NCI-H2029 (cell line): Measurements from ENCODE around the gene RECQL5.

Experiments
- DNase-seq: peaks from one replicate; lab custom pipeline; 2025; lab: John Stamatoyannopoulos, UW

The RECQL5 gene

DNA sequence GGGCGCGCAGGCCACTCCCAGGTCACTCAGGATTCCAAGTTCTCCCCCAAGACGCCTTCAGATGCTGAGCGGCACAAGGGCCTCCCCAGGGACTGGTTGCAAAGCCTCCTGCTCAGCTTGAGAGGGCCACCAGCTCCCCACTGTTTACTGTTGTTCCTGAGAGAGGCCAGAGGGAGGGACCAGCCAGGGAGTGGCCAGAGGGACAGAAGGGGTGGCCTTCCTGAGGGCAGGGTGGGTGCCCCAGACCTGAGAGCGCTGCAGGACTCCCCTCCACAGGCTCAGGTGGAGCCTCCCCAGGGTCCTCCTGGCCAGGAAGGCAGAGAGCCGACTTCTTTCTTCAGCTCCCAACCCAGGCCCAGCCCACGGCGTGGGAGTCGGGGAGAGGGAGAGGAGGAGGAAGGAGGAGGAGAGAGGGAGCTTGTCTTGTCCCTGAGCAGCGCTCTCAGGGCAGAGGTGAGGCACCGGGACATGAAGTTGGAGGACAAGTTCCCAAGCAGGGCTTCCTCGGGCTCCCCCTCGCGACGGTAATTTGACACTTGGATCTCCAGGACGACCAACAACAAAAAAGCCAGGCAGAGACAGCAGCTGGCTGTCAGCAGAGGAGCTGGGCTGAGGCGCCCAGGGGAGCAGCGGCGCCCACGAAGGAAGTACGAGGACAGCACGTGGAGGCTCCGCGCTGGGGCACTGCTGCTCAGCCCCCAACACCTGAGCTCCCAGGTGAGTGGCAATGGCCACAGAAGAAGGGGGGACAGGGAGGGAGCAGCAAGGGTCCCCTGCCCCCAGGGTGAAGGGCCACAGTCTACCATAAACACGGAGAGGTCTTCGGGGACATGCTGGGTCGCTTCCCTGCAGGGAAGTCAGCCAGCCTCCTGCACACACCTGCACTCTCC lies 33.2 kb downstream of the RECQL5 start:
- peak; percentile 86 for DNase-seq

DNA sequence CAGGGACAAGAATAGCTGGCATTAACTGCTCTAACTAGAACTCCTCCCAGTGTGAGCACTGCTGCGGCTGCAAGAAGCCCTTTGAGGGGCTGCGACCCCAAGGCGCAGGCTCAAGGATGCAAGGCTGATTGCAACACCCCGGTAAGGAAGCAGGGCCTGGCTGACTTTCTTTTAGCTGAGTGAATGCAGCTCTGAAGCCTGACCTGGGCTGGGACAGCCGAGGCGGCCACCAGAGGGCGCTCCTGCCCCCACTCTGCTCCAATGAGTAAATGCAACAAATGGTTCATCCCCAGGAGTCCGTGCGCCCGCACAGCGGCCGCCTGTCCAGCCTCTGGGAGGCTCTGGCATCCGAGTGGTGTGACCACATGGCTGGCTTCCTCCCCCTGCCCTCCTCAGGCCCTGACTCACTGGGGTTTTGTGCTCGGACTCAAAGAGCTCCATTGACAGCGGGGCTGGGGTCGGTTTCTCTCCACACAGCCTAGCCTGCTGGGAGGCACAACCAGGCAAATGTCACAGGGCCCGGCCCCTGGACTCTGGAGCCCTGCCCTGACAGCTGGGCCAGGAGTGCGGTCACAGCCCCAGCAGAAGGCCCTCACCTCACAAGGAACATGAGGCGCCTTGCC lies 34.0 kb downstream of the RECQL5 start, which contains the start of gene SMIM5:
Gene SMIM5, plus strand, starts transcription at position 572 of the 623 bp plus-strand sequence. CDS start 6,768 bp downstream, outside the sequence.
- peak; percentile 49 for DNase-seq

DNA sequence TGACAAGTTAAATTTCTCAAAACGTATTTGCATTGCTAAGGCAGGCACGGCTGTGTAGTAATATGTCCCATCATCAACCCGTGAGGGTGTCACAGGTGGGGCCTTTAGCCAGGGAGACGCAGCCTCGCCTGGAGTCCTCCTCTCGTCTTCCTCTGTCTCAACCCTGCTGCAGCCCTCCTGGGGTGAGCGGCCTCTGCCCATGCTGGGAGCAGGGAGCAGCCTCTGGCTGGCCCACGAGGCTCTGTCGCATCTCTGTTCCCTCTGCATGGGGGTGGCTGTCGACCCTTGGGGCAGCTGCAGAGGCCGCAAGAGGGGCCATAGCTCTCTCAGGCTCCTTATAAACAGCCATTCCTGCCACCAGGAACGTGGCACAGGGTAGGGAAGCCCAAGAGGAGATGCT lies 34.5 kb downstream of the RECQL5 start:
- DNase-seq, result no peak

DNA sequence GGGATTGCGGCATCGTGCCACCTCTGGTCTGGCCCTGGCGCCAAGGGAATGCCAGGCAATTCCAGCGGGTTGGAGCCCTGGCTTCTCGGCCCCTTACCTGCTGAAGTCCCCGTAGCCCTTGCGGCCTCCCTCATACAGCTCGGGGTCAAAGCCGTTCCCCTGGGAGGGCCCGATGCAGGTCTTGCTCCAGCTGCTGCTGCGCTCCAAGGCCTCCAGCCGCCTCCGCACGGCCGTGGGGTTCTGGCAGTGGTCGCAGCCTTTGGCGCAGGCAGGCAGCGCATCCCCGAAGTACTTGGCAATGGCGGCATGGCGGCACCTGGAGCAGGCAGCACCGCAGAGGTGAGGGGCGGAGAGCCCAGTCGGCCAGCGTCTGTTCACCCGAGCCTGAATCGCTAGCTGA lies 35.6 kb downstream of the RECQL5 start:
- no peak for DNase-seq

DNA sequence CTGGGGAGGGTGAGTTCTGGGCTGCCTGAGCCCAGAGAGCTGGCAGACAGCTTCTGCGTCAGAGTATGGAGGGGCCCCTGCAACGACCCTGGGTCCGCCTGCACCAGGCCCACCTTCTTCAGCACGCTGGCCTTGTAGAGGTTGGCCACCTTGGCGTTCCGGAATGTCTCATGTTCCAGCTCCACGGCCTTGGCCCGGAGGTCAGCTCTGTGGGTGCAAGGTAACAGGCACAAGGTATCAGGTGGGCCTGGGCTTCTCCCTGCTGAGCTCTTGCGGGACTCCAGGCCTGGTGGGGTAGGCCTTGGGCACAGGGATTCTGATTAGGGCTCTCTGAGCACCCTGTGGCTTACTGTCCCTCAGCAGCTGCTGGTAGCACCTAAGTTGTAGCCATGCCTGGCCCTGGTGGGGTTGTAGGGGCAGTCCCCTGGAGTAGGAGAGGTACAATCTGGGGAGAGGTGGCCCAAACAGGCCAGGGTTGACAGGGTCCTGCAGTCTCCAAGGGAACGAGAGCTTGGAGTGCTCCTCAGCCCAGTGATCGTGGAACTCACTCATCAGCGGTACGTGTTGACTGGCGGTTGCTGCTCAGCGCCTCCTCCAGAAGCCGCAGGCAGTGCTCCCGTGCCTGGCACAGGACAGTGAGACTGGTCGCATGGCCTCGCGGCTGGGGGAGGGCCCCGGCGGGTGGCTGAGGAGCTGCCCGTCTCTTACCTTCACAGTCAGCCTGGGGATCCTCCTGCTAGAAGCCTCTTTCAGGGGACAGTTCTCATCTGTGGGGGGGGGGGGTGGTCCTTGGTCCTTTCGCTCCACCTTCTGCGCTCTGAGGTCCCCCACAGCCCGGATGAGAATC lies 36.7 kb downstream of the RECQL5 start:
- DNase-seq, result no peak

DNA sequence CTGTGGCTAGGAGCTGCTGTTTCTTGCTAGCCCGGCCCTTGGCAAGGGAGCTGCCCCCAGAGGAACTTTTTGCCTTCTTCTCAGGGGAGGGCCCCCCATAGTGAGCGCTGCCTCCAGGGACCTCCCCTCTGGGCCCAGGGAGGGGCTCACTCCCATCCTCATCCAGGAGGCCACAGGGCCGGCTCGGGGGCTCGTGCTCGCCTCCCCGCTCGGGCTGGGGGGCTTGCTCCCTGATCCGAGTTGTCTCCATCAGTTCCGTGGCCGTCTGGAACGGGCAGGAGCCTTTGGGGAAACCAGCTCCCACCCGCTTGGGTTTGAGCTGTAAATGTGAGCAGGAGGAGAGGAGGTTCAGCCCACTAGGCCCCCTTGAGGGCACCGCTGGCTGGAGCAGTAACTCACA lies 37.8 kb downstream of the RECQL5 start:
- no peak for DNase-seq

DNA sequence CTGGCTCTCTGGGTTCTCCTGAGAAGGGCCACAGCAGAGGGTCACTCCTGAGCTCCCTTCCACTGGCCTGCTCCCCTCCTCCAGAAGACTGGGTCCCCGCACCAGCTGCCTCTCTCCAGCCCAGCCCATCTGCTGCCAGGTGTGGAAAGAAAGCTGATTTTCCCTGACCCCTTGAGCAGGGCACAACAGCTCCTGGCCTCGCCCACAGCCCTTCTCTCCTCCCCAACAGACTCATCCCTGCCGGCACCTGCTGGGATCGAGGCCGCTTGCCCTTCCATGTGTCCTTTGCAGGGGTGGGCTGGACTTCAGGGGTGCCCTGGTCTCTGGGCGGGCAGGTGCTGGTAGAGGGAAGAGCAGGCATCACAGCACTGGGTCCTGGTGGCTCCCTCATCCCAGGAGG lies 38.5 kb downstream of the RECQL5 start:
- DNase-seq, result no peak

DNA sequence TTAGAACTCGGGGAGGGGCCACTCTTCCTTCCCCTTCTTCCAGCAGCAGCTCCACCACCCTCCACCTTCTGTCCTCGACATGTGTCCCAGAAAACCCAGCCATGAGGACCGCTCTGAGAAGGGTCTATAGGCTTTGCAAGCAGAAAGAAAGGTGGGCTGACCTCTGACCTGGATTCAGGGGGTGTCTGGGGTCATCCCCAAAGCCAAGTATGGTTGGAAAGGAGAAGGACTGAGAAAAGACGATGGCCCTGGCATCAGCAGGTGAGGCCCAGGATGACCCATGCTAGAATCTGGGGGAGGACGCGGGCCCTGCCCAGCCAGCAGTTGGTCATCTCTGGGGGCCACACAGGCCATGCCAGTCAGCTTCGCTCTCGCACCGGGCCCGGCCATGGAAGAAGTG lies 39.9 kb downstream of the RECQL5 start:
- no peak for DNase-seq

DNA sequence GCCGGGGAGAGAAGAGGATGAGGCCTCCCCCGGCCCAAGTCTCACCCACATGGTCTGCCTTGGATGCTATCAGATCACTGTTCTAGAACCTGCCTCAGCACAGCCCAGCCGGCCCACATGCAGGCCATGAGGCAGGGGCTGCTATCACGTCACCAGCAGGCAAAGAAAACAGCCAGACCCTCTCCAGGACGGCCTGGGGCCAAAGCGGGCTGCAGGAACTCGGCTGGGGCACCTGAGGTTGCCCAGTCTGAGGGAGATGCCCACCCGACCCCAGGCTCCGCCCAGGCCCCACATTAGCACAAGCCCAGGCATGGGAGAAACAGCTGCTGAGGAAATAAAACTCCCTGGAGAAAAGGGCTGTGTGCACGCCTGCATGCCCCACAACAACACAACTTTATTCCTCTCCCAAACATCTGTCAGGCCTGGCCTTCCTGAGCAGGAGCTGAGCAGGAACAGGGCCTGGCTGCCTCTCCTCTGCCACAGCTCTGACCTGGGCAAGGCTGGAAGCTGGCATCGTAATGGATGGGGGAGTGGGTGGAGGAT lies 40.4 kb downstream of the RECQL5 start:
- no peak for DNase-seq

DNA sequence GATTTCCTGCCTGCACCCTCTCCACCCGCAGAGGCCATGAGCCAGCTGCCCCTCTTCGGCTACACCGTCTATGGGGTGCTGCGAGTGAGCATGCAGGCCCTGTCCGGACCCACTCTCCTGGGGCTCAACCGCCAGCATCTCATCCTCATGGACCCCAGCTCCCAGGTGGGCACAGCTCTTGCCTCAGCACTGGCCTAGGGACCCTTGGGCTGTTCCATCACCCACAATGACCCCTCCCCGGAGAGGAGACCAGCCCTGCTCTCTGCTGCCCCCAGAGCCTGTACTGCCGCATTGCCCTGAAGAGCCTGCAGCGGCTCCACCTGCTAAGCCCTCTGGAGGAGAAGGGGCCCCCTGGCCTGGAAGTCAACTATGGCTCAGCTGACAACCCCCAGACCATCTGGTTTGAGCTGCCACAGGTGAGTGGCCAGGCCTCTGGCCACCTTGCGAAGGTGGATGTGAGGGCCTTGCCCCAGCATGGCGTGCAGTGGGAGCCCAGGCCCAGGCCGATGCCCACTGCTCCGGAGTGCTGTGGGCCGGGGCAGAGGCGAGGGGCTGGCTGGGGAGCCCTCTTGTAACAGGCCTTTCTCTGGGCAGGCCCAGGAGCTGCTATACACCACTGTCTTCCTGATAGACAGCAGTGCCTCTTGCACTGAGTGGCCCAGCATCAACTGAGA lies 41.0 kb downstream of the RECQL5 start:
- no peak for DNase-seq

DNA sequence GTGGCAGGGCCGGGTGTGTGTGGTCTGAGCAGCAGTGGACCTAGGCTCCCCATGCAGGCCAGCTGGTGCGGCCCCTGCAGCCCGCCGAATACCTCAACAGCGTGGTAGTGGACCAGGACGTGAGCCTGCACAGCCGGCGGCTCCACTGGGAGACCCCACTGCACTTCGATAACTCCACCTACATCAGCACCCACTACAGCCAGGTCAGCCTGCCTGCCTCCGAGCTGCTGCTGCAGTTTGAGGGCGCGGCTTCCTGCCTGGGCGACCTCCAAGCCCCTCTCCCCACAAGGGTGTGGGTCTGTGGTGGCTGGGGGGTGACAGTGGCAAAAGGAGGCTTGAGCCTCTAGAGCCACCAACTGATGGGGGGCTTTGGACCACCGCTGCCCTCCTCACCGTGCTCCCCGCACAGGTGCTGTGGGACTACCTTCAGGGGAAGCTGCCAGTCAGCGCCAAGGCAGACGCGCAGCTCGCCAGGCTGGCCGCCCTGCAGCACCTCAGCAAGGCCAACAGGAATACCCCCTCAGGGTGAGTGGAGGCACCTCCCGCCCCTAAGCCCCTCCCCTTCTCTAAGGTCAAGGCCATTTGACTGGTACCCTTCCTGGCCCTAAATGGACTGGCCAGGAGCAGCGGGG lies 42.1 kb downstream of the RECQL5 start:
- no peak for DNase-seq

DNA sequence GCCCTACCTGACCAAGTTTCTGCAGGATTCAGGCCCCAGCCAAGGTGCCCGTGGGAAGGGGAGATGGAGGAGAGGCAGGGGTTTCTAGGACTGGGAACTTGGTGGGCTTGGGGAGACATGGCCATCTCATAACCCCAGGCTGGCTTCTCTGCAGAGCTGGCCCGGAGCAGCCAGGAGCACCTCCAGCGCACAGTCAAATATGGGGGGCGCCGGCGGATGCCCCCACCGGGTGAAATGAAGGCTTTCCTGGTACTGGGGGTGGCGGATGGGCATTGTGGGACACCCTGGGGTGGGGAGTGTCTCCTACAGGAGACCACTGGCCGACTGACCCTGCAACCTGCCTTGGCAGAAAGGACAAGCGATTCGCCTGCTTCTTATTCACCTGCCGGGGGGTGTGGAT lies 42.9 kb downstream of the RECQL5 start:
- no peak for DNase-seq

DNA sequence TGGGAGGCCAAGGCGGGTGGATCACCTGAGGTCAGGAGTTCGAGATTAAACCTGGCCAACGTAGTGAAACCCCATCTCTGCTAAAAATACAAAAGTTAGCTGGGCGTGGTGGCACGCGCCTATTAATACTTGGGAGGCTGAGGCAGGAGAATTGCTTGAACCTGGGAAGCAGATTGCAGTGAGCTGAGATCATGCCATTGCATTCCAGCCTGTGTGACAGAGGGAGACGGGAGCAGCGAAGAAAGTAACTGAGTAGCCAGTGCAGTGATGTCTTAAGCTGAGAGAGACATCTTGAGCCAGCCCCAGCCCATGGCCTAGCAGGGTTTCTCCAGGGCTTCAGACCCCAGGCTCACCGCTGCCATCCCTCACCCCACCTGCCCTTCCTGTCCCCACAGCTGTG lies 43.6 kb downstream of the RECQL5 start:
- no peak for DNase-seq

DNA sequence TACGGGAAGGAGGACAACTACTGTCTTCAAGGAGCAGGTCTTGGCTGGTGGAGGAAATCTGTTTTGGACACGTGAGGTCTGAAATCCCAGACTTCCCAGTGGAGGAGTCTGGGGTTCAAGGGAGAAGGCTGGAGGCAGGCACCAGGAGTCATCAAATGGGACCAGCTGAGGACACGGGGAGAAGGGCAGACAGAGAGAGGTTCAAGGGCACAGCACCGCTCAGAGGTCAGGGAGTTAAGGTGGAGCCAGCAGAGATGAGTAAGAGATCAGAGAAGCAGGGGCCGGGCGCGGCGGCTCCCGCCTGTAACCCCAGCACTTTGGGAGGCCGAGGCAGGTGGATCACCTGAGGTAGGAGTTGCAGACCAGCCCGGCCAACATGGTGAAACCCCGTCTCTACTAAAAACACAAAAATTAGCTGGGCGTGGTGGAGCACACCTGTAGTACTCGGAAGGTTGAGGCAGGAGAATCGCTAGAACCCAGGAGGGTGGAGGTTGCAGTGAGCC lies 44.1 kb downstream of the RECQL5 start:
- no peak for DNase-seq

DNA sequence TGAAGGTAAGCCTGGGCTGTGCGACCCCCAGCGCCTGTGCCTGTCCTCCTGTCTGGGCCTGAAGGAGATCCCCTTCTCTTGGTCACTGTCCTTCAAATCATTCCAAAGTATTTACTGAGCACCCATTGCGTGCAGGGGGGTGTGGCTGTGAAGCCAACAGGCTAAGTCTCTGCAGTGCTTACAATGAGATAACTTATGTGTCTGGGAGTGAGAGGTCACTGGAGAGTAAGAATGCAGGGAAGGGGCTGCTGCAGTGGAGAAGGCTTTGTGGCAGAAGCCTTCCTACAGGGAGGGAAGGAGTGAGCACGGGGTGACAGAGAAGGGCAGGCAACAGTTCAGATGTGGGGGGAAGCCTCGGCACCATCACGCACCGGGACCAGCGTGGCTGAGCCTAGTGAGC lies 44.9 kb downstream of the RECQL5 start:
- DNase-seq, result no peak

DNA sequence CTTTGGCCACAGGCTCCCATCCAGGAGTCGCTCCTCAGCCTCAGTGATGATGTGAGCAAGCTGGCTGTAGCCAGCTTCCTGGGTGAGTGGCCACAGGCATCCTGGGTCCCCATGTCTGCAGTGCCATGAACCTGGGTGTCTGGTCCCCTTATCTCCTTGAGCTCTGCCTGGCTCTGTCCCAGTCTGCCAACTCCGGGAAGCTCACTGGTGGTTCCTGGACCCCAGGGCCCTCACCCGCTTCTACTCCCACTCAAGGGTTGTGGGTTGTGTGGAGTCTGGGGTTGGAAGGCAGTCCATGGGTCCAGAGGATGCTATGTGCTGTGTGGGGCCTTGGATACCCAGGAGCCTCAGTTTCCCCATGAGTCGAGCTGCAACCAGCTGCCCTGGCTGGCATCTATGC lies 45.5 kb downstream of the RECQL5 start:
- DNase-seq, result no peak

DNA sequence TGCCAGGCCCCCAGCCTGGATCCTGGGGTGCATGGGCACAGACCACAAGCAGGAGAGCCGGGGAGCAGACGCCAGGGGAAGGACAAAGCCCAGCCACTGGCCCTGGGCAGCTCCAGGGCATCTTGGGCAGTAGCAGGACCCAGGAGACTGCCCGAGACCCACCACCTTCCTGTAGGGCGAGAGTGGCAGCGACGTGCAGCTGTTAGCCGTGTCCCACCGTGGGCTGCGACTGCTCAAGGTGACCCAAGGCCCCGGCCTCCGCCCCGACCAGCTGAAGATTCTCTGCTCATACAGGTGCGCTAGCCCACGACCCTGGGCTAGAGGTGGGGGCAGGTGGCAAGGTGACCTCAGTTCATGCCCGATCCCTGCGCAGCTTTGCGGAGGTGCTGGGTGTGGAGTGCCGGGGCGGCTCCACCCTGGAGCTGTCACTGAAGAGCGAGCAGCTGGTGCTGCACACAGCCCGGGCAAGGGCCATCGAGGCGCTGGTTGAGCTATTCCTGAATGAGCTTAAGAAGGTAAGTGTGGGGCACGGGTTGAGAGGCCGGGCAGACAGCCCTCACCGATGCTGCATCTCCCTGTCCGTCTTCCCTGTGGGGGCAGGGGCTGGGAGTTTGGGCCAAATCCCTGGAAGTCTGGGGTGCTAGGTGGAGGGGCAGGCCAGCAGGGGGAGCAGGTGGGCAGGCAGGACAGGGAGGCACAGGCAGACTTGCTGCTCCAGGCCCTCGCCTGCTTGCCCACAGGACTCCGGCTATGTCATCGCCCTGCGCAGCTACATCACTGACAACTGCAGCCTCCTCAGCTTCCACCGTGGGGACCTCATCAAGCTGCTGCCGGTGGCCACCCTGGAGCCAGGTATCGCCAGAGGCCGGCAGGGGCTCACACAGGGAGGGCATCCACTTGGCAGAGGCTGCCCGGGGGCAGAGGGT lies 47.2 kb downstream of the RECQL5 start:
- no peak for DNase-seq

DNA sequence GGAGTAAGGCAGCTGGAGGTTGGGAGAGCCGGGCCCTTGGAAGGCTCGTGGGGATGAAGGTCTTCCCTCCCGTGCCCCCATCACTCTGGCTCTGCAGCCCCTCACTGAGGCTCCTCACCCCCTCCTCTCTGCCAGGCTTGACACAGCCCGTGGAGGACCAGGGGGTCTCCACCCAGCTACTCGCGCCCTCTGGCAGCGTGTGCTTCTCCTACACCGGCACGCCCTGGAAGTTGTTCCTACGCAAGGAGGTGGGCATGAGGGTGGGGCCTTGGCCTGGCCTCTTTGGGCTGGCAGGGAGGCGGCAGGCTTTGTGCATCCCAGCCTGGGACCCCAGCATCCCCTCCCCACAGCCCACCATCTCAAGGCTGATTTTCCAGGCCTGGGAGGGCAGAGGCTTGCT lies 49.3 kb downstream of the RECQL5 start:
- DNase-seq, result no peak

DNA sequence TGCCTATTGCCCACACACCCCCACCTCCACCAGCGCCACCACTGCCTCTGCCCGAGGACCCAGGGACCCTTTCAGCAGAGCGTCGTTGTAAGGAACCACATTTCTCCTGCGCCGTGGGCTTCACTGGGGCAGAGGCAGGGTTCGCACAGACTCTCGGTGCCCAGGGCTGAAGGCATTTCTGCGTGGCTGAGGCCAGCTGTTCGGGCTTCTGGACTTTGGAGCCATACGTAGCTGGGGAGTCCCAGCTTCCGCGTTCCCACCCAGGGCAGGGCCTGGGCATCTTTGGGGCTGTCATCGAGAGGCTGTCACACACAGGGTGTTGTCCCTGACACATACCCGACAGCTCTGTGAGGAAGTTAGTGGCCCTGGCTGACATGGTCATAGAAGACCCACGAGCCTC lies 49.7 kb downstream of the RECQL5 start:
- DNase-seq, result no peak

DNA sequence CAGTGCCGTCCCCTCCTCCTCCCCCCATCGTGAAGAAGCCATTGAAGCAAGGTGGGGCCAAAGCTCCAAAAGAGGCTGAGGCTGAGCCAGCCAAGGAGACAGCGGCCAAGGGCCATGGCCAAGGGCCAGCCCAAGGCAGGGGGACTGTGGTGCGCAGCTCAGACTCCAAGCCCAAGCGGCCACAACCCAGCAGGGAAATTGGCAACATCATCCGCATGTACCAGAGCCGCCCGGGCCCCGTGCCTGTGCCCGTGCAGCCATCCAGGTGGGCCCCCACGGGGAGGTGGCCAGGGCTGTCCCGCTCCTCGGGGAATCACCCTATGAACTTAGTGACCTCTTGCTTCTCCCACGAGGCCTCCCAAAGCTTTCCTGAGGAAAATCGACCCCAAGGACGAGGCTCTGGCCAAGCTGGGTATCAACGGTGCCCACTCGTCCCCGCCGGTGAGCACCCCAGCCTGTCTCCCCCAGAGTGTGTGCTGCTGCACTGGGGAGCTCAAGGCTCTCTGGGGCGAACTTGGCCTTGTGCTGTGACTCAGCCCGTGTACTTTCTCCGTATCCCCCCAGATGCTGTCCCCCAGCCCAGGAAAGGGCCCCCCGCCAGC lies 50.3 kb downstream of the RECQL5 start:
- no peak for DNase-seq
